Mucosa of gallbladder (tissue), 1 donor: ENCODE results near the gene FSCN2. TPM values are rescaled to one million over a fixed set of nuclear protein-coding genes. Genes with fewer than 3 reads are reported as not detected.
A peak's percentile ranks its signal among the peaks of the same experiment; 100 is the strongest.

ENCODE experiments used
- DNase-seq: peaks from one replicate; pipeline ENCODE4 v3.0.0-alpha.2; 2020; ENCODE audit warnings: low spot score
- total RNA-seq: library from RNA; stranded (reverse); gene quantifications from one replicate; pipeline ENCODE4 v1.2.1, GENCODE V29; 2021
- donor health status: DM: no; HTN: no; CAD: no.

Gene FSCN2
- total RNA-seq, 1 donor from 2014 or later, result 1.4 TPM

GRCh38 chr17:81512562-81513371 is 15.4 kb upstream of the FSCN2 start, which contains the start of gene ACTG1:
ACTG1 (minus strand) TSS chr17:81512799; CDS start chr17:81512354, 445 bp downstream.
- peak; percentile 95 for DNase-seq

GRCh38 chr17:81513372-81513752 is 14.8 kb upstream of the FSCN2 start:
- peak; percentile 67 for DNase-seq

- DNase-seq, result peak; percentile 68
These were observed 14.3 kb upstream of the FSCN2 start for GRCh38 chr17:81513753-81514488.

GRCh38 chr17:81514489-81514738 is 13.8 kb upstream of the FSCN2 start:
- no peak for DNase-seq

GRCh38 chr17:81514739-81515529 is 13.2 kb upstream of the FSCN2 start:
- DNase-seq, result peak; percentile 76

- no peak for DNase-seq
These were observed 12.6 kb upstream of the FSCN2 start for GRCh38 chr17:81515530-81516041.

- DNase-seq, result no peak
These were observed 11.7 kb upstream of the FSCN2 start for GRCh38 chr17:81516439-81516838.

GRCh38 chr17:81517009-81517338 is 11.2 kb upstream of the FSCN2 start:
- DNase-seq, result no peak

GRCh38 chr17:81517339-81518112 is 10.7 kb upstream of the FSCN2 start:
- no peak for DNase-seq

GRCh38 chr17:81518113-81518784 is 9.9 kb upstream of the FSCN2 start:
- no peak for DNase-seq

GRCh38 chr17:81518785-81519283 is 9.3 kb upstream of the FSCN2 start:
- no peak for DNase-seq

- DNase-seq, result no peak
These were observed 8.7 kb upstream of the FSCN2 start for GRCh38 chr17:81519284-81520020.

GRCh38 chr17:81520021-81520901 is 7.9 kb upstream of the FSCN2 start:
- DNase-seq, result no peak

GRCh38 chr17:81522491-81523401 is 5.4 kb upstream of the FSCN2 start:
- no peak for DNase-seq

GRCh38 chr17:81523402-81524038 is 4.7 kb upstream of the FSCN2 start:
- no peak for DNase-seq

GRCh38 chr17:81524039-81524864 is 3.9 kb upstream of the FSCN2 start:
- no peak for DNase-seq

GRCh38 chr17:81524865-81525159 is 3.4 kb upstream of the FSCN2 start:
- no peak for DNase-seq
